Activated naive CD8-positive, alpha-beta T cell treated with anti-CD3 and anti-CD28 coated beads, Interleukin-2, amount 50 U/mL, for 24 hours (primary cell): Measurements from ENCODE around the gene MSI2.

ENCODE experiments used
- ATAC-seq: fragments of 150-1000 bp; cut with Tn5 transposase; one replicate; pipeline ENCODE4 v1.10.0; 2021
- DNase-seq: peaks from one replicate; pipeline ENCODE4 v3.0.0; 2021
- H3K27ac Mint-ChIP-seq: one replicate; pipeline ENCODE4 v1.8.0; 2021; ENCODE audit warnings: mild to moderate bottlenecking, mixed read lengths
- H3K27me3 Mint-ChIP-seq: one replicate; pipeline ENCODE4 v1.8.0; 2021; ENCODE audit warnings: mixed read lengths
- H3K36me3 Mint-ChIP-seq: one replicate; pipeline ENCODE4 v1.8.0; 2021; ENCODE audit warnings: low read depth, mixed read lengths
- H3K4me1 Mint-ChIP-seq: one replicate; pipeline ENCODE4 v1.8.0; 2021; ENCODE audit warnings: mixed read lengths
- H3K4me3 Mint-ChIP-seq: one replicate; pipeline ENCODE4 v1.8.0; 2021; ENCODE audit warnings: mild to moderate bottlenecking, moderate library complexity, mixed read lengths
- H3K9me3 Mint-ChIP-seq: one replicate; pipeline ENCODE4 v1.8.0; 2021; ENCODE audit warnings: mixed read lengths

Gene MSI2

DNA sequence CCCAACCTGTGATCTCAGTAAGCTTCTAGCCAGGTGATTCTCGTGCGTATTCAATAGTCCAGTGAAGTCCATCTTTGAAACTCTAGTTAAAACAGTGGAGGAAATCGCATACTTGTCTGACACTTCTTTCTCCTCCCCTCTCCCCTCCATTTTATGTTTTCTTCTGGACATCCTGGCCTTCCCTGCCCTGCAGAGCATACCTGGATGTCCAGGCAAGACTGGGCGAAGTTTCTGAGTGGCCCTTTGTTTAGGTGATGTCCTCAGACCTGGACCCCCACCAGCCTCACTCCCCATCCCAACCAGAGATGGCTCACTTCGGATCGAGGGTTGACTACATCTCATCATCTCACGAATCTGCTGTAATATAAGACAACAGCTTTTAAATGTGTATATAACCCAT is 423.0 kb downstream of the MSI2 start:
- Mint-ChIP-seq H3K4me3 (no peak overlapping the region), H3K4me1 (peaks cover 2% of the 10 kb centered on the region), H3K27me3 (no peaks in the 10 kb centered on the region), H3K9me3 (no peaks in the 10 kb centered on the region), H3K27ac (no peak overlapping the region), H3K36me3 (peaks cover 3% of the 10 kb centered on the region)
- DNase-seq (no peak), ATAC-seq (no peak)

DNA sequence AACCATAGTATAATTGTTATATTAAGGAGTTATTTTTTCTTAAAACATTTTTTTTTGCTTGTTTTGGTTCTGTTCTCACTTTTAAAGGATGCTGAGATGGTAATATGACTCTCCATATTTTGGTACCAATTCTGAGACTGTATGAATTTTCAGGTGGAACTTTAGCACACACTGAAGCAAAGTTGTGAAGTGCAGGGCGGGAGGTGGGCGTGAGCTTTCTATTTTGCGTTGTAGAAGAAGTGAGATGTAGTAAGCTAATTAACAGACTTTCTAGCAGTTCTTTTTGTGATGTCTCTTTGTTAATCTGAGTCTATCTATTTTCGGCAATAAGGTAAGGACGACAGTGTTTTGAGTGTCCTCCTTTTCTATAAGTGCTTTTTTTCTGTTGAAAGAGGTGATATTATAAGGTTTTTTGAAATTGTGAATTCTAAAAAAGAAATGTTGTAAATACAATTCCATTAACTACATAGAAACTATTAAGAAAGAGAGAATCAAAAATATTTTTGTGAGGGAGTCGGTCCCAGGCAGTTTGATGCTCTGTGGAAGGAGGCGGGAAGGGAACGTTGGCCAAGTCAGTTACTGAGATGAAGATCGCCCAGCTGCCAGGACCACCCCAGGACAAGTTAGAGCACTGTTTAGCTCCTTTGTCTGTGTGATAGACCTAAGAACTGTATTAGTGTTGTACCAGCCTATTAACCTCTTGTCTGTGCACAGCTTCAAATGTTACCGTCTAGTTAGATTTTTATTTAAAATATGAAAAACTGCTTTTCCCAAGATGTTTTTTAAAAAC is 423.8 kb downstream of the MSI2 start:
- no peak overlapping the region for H3K4me3 Mint-ChIP-seq
- no peak overlapping the region for H3K27ac Mint-ChIP-seq
- H3K4me1 Mint-ChIP-seq, result no peaks in the 10 kb centered on the region
- DNase-seq (no peak), ATAC-seq (no peak)
- no peaks in the 10 kb centered on the region for H3K27me3 Mint-ChIP-seq
- peaks cover 3% of the 10 kb centered on the region for H3K36me3 Mint-ChIP-seq
- no peaks in the 10 kb centered on the region for H3K9me3 Mint-ChIP-seq

DNA sequence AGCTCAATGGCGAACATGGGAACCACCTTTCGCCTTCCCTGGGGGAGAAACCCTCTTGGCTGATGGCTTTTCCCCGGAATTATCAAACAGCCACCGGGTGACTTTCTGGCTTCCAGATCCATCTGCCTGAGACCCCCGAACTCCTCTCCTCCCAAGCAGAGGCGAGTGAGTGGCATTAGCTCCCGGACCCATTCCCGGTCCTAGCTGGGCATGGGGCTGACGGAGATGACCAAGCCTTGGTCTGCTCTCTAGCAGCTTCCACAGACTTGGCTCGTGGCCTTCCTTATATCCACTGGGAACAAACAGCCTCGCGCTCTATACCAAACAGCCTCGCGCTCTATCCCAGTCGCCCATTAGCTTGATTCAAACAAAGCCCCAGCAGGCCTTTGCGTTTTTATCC is 426.4 kb downstream of the MSI2 start:
- no peak for DNase-seq
- no peaks in the 10 kb centered on the region for H3K27me3 Mint-ChIP-seq
- H3K4me3 Mint-ChIP-seq, result no peak overlapping the region
- H3K36me3 Mint-ChIP-seq, result peaks cover 3% of the 10 kb centered on the region
- H3K9me3 Mint-ChIP-seq, result no peaks in the 10 kb centered on the region
- ATAC-seq, result no peak
- no peak overlapping the region for H3K27ac Mint-ChIP-seq
- no peaks in the 10 kb centered on the region for H3K4me1 Mint-ChIP-seq

DNA sequence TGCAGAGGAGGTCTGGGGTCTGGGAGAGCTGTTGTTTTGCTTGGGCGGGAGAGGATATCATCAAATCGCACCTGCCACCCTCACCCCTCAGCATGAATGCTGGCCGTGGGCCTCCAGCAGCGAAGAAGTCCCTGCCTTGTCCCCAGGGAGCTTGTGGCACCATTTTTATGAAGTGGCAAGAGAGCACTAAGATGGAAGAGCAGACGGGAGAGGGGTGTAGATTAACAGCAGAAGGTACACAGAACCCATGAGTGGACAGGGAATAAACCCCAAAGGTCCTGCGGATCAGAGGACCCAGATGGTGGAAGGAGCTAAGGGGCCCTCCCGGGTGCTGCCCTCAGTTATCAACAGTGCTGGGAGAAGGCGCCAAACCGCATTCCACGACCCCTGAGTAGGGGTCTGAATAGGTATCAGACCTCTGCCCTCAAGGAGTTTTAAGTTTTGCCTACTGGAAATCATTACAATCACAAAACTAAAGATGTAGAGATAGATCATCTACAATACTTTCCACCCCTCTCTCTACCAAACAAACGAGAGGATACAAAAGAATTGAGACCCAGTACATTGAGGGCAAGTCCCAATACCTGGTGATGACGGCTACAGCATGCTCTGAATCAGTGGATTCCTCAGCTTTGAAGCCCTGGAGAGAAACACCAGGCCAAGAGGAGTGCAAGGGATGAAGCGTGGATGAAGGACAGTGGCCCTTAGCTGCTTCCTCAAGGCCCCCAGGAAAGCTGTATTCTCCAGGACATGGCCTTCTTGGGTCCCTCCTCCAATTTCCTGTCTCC is 428.6 kb downstream of the MSI2 start:
- H3K9me3 Mint-ChIP-seq, result no peaks in the 10 kb centered on the region
- DNase-seq, result no peak
- peaks cover 3% of the 10 kb centered on the region for H3K36me3 Mint-ChIP-seq
- no peaks in the 10 kb centered on the region for H3K4me1 Mint-ChIP-seq
- no peaks in the 10 kb centered on the region for H3K27me3 Mint-ChIP-seq
- no peak for ATAC-seq
- no peak overlapping the region for H3K4me3 Mint-ChIP-seq
- H3K27ac Mint-ChIP-seq, result no peak overlapping the region

DNA sequence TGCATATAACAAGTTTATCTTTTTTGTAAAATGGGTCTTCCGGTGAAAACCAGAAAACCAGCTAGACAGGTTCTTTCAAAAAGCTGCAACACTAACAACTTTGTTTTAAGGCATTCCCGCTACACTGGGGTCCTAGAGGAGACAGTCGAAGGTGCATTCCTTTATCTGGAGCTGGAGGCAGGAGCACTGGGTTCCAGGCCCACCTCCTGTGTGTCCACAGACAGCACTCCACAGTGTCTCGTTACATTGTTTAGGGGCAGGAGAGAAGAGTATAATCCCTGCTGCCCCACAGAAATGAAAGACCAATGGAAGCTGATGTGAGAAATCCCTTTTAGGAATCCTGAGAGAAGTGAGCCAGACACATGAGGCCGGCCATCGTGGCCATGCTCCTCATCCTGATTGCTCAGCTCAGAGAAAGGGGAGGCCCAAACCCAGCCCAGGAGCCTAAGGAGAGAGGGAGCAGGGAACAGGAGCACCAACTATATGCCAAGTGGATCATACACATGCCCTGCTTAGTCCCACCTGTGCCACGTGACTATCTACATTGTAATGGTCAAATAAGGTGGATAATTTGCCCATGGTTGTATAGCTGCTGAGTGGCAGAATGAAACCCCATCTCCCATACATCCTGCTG is 429.3 kb downstream of the MSI2 start:
- Mint-ChIP-seq H3K27ac (no peak overlapping the region), H3K4me3 (no peak overlapping the region), H3K9me3 (no peaks in the 10 kb centered on the region), H3K27me3 (no peaks in the 10 kb centered on the region), H3K36me3 (peaks cover 3% of the 10 kb centered on the region), H3K4me1 (no peaks in the 10 kb centered on the region)
- DNase-seq (no peak), ATAC-seq (no peak)

DNA sequence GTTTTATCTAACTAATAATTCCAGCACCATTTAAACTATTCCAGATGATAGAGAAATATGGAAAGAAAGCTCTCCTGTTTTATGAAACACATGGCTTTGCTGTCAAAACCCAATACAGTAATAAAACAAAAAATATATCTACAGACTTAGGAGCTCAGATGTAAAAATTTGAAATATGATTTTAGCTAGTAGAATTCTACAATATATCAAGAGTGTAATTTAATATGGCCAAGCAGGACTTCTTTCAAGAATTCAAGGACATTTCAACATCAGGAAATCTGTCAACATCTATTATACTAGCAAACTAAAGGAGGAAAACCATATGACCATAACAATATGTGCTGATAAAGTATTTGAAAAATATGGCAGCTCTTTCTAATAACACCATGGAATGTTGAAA is 431.3 kb downstream of the MSI2 start:
- H3K36me3 Mint-ChIP-seq, result peaks cover 4% of the 10 kb centered on the region
- peaks cover 9% of the 10 kb centered on the region for H3K9me3 Mint-ChIP-seq
- H3K27ac Mint-ChIP-seq, result no peak overlapping the region
- no peak overlapping the region for H3K4me3 Mint-ChIP-seq
- peaks cover 4% of the 10 kb centered on the region for H3K4me1 Mint-ChIP-seq
- H3K27me3 Mint-ChIP-seq, result no peaks in the 10 kb centered on the region
- no peak for ATAC-seq
- DNase-seq, result no peak

DNA sequence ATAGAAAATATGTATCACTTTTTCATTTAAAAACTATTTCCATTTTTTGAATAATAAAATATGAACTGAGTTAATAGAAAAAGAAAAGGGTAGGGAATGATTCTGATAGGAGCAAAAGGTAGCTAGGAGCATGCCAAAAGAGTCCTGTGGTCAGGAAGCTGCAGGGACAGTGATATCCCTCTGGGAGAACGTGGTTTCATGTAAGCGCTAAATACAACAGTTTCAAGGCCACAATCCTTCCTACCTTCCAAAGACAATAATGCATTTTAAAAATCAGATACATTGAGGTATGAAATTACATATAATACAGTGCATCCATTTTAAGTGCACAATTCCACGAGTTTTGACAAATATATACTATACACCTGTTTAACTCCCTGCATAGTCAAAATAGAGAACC is 432.9 kb downstream of the MSI2 start:
- DNase-seq (no peak), ATAC-seq (no peak)
- no peak overlapping the region for H3K4me3 Mint-ChIP-seq
- peaks cover 2% of the 10 kb centered on the region for H3K36me3 Mint-ChIP-seq
- H3K27ac Mint-ChIP-seq, result no peak overlapping the region
- H3K9me3 Mint-ChIP-seq, result peaks cover 17% of the 10 kb centered on the region
- H3K4me1 Mint-ChIP-seq, result peaks cover 13% of the 10 kb centered on the region
- no peaks in the 10 kb centered on the region for H3K27me3 Mint-ChIP-seq

DNA sequence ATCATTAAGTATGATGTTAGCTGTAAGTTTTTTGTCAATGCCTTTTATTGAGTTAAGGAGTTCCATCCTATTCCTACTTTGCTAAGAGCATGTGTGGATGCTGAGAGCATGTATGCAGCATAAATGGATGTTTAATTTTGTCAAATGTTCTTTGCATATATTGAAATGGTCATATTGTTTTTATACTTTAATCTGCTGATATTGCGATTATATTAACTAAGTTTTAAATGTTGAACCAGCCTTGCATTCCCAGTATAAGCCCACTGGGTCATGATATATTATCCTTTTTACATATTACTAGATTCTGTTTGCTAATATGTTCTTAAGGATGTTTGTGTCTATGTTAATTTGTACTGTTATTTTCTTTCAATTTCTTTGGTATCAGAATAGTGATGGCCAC is 435.6 kb downstream of the MSI2 start:
- Mint-ChIP-seq H3K4me3 (no peak overlapping the region), H3K27me3 (no peaks in the 10 kb centered on the region), H3K4me1 (peaks cover 13% of the 10 kb centered on the region), H3K36me3 (peaks cover 2% of the 10 kb centered on the region), H3K27ac (no peak overlapping the region), H3K9me3 (peaks cover 17% of the 10 kb centered on the region)
- ATAC-seq, result no peak
- no peak for DNase-seq

DNA sequence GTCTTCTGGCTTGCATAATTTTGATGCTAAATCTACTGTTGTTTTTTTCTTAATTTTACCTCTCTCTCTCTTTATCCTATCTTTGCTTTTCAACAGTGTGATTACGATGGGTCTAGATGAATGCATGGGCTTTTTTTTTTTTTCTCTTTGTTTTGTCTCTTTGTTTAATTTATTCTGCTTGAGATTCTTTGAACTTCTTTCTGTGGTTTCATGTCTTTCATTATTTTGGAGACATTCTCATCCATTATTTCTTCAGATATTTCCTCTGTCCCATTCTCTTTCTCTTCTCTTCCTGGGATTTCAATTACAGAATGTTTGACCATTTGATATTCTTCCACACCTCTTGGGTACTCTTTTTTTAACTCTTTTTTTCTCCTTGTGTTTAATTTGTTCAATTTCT is 436.4 kb downstream of the MSI2 start:
- no peak for DNase-seq
- Mint-ChIP-seq H3K4me1 (peaks cover 13% of the 10 kb centered on the region), H3K27me3 (no peaks in the 10 kb centered on the region), H3K27ac (no peak overlapping the region), H3K36me3 (peaks cover 2% of the 10 kb centered on the region), H3K9me3 (peaks cover 17% of the 10 kb centered on the region), H3K4me3 (no peak overlapping the region)
- no peak for ATAC-seq

DNA sequence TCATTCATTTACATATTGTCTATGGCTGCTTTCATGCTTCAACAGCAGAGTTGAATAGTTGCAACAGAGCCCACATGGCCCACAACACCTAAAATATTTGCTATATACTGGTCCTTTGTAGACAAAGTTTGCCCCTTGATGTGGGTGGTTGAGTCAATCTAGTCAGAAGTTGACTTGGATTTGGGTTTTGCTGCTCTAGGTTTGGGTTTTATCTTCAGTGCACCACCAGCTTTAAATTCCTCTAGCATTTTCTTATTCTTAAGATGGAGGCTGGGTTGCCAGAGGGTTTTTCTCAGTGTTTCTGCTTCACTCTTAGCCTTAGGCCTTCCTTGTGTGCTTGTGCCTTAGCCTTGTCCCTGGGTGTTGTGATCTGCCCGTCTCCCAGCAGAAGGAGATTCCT is 437.7 kb downstream of the MSI2 start:
- peaks cover 13% of the 10 kb centered on the region for H3K4me1 Mint-ChIP-seq
- H3K27me3 Mint-ChIP-seq, result no peaks in the 10 kb centered on the region
- H3K36me3 Mint-ChIP-seq, result peaks cover 2% of the 10 kb centered on the region
- H3K27ac Mint-ChIP-seq, result no peak overlapping the region
- DNase-seq, result no peak
- peaks cover 17% of the 10 kb centered on the region for H3K9me3 Mint-ChIP-seq
- ATAC-seq, result no peak
- H3K4me3 Mint-ChIP-seq, result no peak overlapping the region

DNA sequence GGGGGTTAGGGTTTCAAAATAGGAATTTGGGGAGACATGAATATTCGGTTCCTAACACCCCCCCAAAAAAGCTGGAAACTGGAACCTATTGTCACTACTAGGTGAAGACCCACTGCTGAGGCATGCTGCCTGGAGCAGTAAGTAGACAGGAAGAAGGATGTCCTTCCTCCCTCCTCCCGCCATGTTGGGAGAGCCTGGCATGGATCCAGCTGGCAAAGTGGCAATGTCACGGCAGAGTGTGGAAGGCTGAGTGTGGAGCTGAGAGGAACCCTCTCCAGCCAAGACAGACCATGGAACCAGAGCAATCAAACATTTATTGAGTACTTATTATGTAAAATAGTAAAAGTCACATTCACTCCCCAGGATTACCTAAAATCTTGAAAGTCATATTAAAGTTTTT is 439.7 kb downstream of the MSI2 start:
- Mint-ChIP-seq H3K27ac (no peak overlapping the region), H3K4me3 (no peak overlapping the region), H3K9me3 (peaks cover 12% of the 10 kb centered on the region), H3K4me1 (peaks cover 13% of the 10 kb centered on the region), H3K36me3 (peaks cover 2% of the 10 kb centered on the region), H3K27me3 (no peaks in the 10 kb centered on the region)
- ATAC-seq, result no peak
- DNase-seq, result no peak

DNA sequence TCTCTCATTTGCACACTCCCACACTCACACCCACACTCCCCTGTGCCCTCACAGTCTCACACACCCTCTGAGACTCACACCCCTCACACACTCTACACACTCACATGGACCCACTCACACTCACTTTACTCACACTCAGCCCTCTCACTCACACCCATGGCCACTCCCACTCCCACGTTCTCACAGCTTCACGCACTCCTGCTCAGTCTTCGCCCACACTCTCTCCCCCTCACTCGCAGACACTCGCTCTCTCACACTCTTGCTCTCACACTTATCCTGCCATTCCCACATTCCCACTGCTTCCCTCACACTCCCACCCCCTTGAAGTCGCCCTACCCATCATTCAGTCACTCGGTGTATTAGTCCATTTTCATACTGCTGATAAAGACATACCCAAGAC is 440.9 kb downstream of the MSI2 start:
- Mint-ChIP-seq H3K4me1 (peaks cover 13% of the 10 kb centered on the region), H3K36me3 (peaks cover 2% of the 10 kb centered on the region), H3K27me3 (no peaks in the 10 kb centered on the region), H3K27ac (no peak overlapping the region), H3K9me3 (peaks cover 10% of the 10 kb centered on the region), H3K4me3 (no peak overlapping the region)
- ATAC-seq, result no peak
- no peak for DNase-seq

DNA sequence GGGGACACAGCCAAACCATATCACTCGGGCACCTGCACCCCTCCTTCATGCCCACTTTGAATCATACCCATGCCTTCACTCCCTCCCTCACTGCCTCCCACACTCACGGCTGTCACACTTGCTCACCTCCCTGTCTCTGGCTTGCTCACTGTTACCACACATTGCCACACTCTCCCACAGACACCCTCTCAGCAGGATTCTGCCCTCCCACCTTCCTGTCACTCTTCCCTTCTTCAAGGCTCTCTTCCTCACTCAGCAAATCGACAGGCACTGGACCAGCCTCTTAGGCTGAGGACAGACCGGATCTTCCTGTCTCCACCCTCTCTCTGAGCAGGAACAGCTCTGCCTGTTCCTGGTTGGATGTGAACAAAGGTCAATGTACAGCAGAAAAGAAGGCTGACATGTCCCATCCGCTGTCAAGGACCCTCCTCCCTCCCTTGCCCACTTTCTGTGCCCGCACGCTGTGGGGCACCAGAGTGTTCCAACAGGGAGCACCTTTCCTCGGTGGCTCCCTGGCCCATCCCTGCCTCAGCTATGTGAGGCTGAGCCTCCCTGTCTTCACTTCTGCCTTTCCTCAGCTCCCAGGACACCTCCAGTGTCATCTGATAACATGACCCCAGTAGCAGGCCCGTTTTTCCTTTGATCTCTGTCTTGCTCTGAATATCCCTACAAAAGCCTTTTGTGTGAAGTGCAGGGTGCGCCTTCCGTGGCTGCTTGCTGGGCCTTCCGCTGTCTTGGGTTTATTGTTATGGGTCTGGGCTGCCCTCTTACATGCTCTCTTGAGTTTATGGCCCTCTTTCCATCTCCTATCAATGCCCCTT is 441.8 kb downstream of the MSI2 start:
- peak; percentile 83 for ATAC-seq
- peaks cover 6% of the 10 kb centered on the region for H3K4me1 Mint-ChIP-seq
- no peak overlapping the region for H3K27ac Mint-ChIP-seq
- no peak overlapping the region for H3K4me3 Mint-ChIP-seq
- H3K9me3 Mint-ChIP-seq, result peaks cover 5% of the 10 kb centered on the region
- no peaks in the 10 kb centered on the region for H3K27me3 Mint-ChIP-seq
- no peaks in the 10 kb centered on the region for H3K36me3 Mint-ChIP-seq
- DNase-seq, result peak; percentile 11

DNA sequence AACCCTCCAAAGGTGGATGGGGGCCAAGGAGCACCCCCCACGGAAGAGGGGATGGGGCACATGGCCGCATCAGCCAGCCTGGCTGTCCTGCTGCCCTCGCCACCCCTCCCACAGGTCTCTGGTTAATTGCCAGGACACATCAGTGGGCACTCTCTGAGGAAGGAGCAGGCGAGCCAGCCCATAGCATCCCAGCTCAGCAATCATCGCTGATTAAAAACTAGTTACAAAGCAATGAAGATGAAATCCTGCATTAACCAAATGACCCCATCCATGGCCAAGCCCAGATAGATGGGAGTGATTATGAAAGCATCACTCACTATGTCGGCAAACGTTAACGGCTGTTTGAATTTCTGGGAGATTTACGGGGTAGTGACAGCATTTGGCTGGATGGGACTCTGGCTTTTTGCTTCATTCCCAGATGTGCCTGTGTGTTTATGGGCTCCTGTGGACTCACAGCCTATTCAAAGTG is 443.5 kb downstream of the MSI2 start:
- H3K4me3 Mint-ChIP-seq, result no peak overlapping the region
- H3K36me3 Mint-ChIP-seq, result no peaks in the 10 kb centered on the region
- H3K27me3 Mint-ChIP-seq, result no peaks in the 10 kb centered on the region
- no peak overlapping the region for H3K27ac Mint-ChIP-seq
- no peak for DNase-seq
- no peaks in the 10 kb centered on the region for H3K4me1 Mint-ChIP-seq
- ATAC-seq, result no peak
- no peaks in the 10 kb centered on the region for H3K9me3 Mint-ChIP-seq
